ENCODE measurements around the gene TIAM2.

DNA sequence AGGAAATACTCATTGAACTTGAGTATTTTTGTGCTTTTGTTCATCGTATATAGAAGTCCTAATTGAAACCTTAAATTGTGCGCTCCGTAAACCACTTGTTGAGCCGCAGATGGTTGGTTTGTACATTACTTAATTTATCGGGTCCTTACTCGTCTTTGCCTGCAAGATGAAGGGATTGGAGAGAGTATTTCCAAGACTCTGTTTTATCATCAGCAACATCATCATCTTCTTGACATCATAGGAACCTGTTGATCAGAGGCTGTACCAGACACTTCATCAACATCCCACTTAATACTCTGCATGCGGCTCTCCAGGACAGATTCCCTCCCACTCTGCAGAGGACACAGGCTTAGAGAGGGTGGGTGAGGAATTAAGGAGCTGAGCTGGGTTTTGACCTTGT, 28.6 kb downstream of the TIAM2 start:
- TF ChIP-seq POLR2AphosphoS5 (IDR thresholded peaks at IDR 0.05; ENCODE audit: low read depth, low read length): no peak
- no peak for TF ChIP-seq POLR2A (IDR thresholded peaks at IDR 0.05; ENCODE audit: low read depth, low read length)

Data from GM12892 (cell line).